HepG2 (cell line): ENCODE measurements around the gene PPP1R9B. TPM values are rescaled to one million over a fixed set of nuclear protein-coding genes. Genes with fewer than 3 reads are reported as not detected.

Experiments
- CTCF ChIP-seq: sonication (generic); formaldehyde crosslinking; IDR thresholded peaks from 2 replicates; pipeline ENCODE4 v1.5.0; 2020; ENCODE audit warnings: mild to moderate bottlenecking, missing genetic modification reagents, moderate library complexity
- HDAC1 ChIP-seq: sonication (generic); formaldehyde crosslinking; IDR thresholded peaks from 2 replicates; pipeline ENCODE4 v1.5.1; 2020; ENCODE audit warnings: mild to moderate bottlenecking, missing genetic modification reagents
- MYPOP ChIP-seq: sonication (generic); formaldehyde crosslinking; IDR thresholded peaks from 2 replicates; pipeline ENCODE4 v1.8.1; 2023; ENCODE audit warnings: mild to moderate bottlenecking, moderate library complexity, missing genetic modification reagents
- MZF1 ChIP-seq: sonication (generic); formaldehyde crosslinking; IDR thresholded peaks from 2 replicates; pipeline ENCODE4 v1.8.1; 2023; ENCODE audit warnings: mild to moderate bottlenecking, missing genetic modification reagents, borderline replicate concordance
- NFIC ChIP-seq: IDR thresholded peaks from 2 replicates; pipeline ENCODE4 v1.6.1; 2012; ENCODE audit warnings: mild to moderate bottlenecking, low read length, inconsistent platforms
- SNAPC5 ChIP-seq: sonication (generic); formaldehyde crosslinking; IDR thresholded peaks from 2 replicates; pipeline ENCODE4 v1.8.1; 2023; ENCODE audit warnings: mild to moderate bottlenecking, missing genetic modification reagents, borderline replicate concordance
- STAG1 ChIP-seq: sonication (generic); formaldehyde crosslinking; IDR thresholded peaks from 2 replicates; pipeline ENCODE4 v1.4.0; 2020; ENCODE audit warnings: missing genetic modification reagents
- ZFP37 ChIP-seq: sonication (generic); formaldehyde crosslinking; IDR thresholded peaks from 2 replicates; pipeline ENCODE4 v1.4.0; 2020; ENCODE audit warnings: missing genetic modification reagents, borderline replicate concordance
- ZNF138 ChIP-seq: sonication (generic); formaldehyde crosslinking; IDR thresholded peaks from 2 replicates; pipeline ENCODE4 v1.5.0; 2020; ENCODE audit warnings: mild to moderate bottlenecking, low read depth, missing genetic modification reagents
- ZNF281 ChIP-seq: sonication (generic); formaldehyde crosslinking; IDR thresholded peaks from 2 replicates; pipeline ENCODE4 v1.4.0; 2020; ENCODE audit warnings: missing genetic modification reagents, borderline replicate concordance
- ZNF329 ChIP-seq: sonication (generic); formaldehyde crosslinking; IDR thresholded peaks from 2 replicates; pipeline ENCODE4 v1.9.0; 2021; ENCODE audit warnings: low read depth, mild to moderate bottlenecking, missing genetic modification reagents
- ZNF383 ChIP-seq: sonication (generic); formaldehyde crosslinking; IDR thresholded peaks from 2 replicates; pipeline ENCODE4 v1.4.0; 2020; ENCODE audit warnings: missing genetic modification reagents, mild to moderate bottlenecking, borderline replicate concordance
- ZNF512B ChIP-seq: sonication (generic); formaldehyde crosslinking; IDR thresholded peaks from 2 replicates; pipeline ENCODE4 v1.5.1; 2020; ENCODE audit warnings: missing genetic modification reagents, mild to moderate bottlenecking, borderline replicate concordance
- ZNF564 ChIP-seq: sonication (generic); formaldehyde crosslinking; IDR thresholded peaks from 2 replicates; pipeline ENCODE4 v1.8.1; 2023; ENCODE audit warnings: mild to moderate bottlenecking, missing genetic modification reagents
- ZNF619 ChIP-seq: sonication (generic); formaldehyde crosslinking; IDR thresholded peaks from 2 replicates; pipeline ENCODE4 v1.4.0; 2020; ENCODE audit warnings: mild to moderate bottlenecking, missing genetic modification reagents
- ZUFSP ChIP-seq: sonication (generic); formaldehyde crosslinking; IDR thresholded peaks from 2 replicates; pipeline ENCODE4 v1.9.0; 2021; ENCODE audit warnings: missing genetic modification reagents, mild to moderate bottlenecking, borderline replicate concordance
- polyA plus RNA-seq, 8 experiments: library from polyadenylated mRNA; depleted of rRNA in 3 of 8; stranded (reverse) in 7 of 8; unstranded in 1 of 8; fragments of >200 nt; fragmentation: Illumina TruSeq in 4 of 8; extraction: Trizol in 4 of 8; gene quantifications; 2 replicates each; pipeline versions ENCODE4 v1.2.1 to v1.2.3, GENCODE V29; 2011 to 2016; ENCODE audit warnings: low read depth in 4 of 8, missing spikeins in 1 of 8, mixed read lengths in 1 of 8; ENCODE audit not compliant: insufficient read depth in 1 of 8
- total RNA-seq, 5 experiments: library from RNA; depleted of rRNA; stranded (reverse); fragments of >200 nt; fragmentation: Illumina TruSeq; extraction: Trizol; gene quantifications; 2 replicates each; pipeline ENCODE4 v1.2.3, GENCODE V29; 2016; ENCODE audit warnings: low read depth in 1 of 5

PPP1R9B gene
- total and polyA plus RNA-seq, 2 of the 13 experiments (the other 11 are each of a cell fraction or from before 2014, with no cell fraction given) = 9.4 to 15.8 TPM

- TF ChIP-seq ZNF512B (CRISPR knock-in tag) (no peak), ZUFSP (CRISPR knock-in tag) (no peak), MYPOP (CRISPR knock-in tag) (no peak; the same call in none of the 2 replicates), ZNF329 (no peak), HDAC1 (CRISPR knock-in tag) (peak; percentile 78), ZFP37 (peak; percentile 44; the same call in 1 of the 2 replicates), ZNF281 (CRISPR knock-in tag) (no peak; the same call in 1 of the 2 replicates), ZNF619 (CRISPR knock-in tag) (peak; percentile 23; the same call in 1 of the 2 replicates), ZNF383 (CRISPR knock-in tag) (0 out of 2 replicates have a peak, but pooled peaks have one; percentile 44), STAG1 (no peak), MZF1 (CRISPR knock-in tag) (no peak), ZNF564 (CRISPR knock-in tag) (peak; percentile 79; the same call in 1 of the 2 replicates), CTCF (no peak), NFIC (no peak), SNAPC5 (CRISPR knock-in tag) (0 out of 2 replicates have a peak, but pooled peaks have one; percentile 14), ZNF138 (CRISPR knock-in tag) (no peak; the same call in 1 of the 2 replicates)
Measured at GRCh38 chr17:50094753-50095619, 55.5 kb downstream of the PPP1R9B start, which contains the start of gene PDK2 (continued).
